SK-N-SH (cell line): ENCODE measurements around the gene PLAC1. TPM values are rescaled to one million over a fixed set of nuclear protein-coding genes. Genes with fewer than 3 reads are reported as not detected.

ENCODE experiments used
- CTCF ChIA-PET: fragments of 300-600, 350-600 bp; formaldehyde crosslinking; extraction: SDS; loops from one replicate; lab custom pipeline; 2021; lab: Yijun Ruan, JAX
- POLR2A ChIA-PET: fragments of 350-600 bp; sonication (Branson Sonifier 250); formaldehyde crosslinking; extraction: SDS; loops from one replicate; lab custom pipeline; 2020; ENCODE audit warnings: antibody characterized with exemption, inconsistent platforms; lab: Yijun Ruan, JAX
- DNase-seq: peaks from one replicate; pipeline ENCODE4 v3.0.0; 2012
- H2AFZ ChIP-seq: fragments of 200-600 bp; sonication (generic); 2 replicates; pipeline ENCODE4 v1.8.1; 2016; ENCODE audit warnings: antibody characterized with exemption, mild to moderate bottlenecking, low read depth
- H3F3A ChIP-seq: fragments of 200-600 bp; sonication (generic); replicated peaks from 2 replicates; pipeline ENCODE3; 2016; ENCODE audit warnings: antibody characterized with exemption, mild to moderate bottlenecking; ENCODE audit not compliant: insufficient read depth
- H3K27ac ChIP-seq, 2 experiments: fragments of 200-500 bp in 1 of 2; fragments of 200-600 bp in 1 of 2; sonication (Bioruptor generic) in 1 of 2; sonication (generic), shearing (Covaris generic) in 1 of 2; 2 replicates each; pipeline versions ENCODE4 v1.5.1 to v1.6.1; 2014 to 2016; ENCODE audit warnings: low read depth in 2 of 2, inconsistent platforms in 1 of 2, low read length in 1 of 2, mild to moderate bottlenecking in 1 of 2, mixed read lengths in 1 of 2
- H3K27me3 ChIP-seq: fragments of 200-600 bp; sonication (generic), shearing (Covaris generic); 2 replicates; pipeline ENCODE4 v1.6.1; 2016; ENCODE audit warnings: mixed run types; ENCODE audit not compliant: insufficient read depth
- H3K36me3 ChIP-seq, 2 experiments: fragments of 200-500 bp in 1 of 2; fragments of 200-600 bp in 1 of 2; sonication (Bioruptor generic) in 1 of 2; sonication (generic) in 1 of 2; replicated peaks in 1 of 2; 2 replicates each; pipeline versions ENCODE3 to v1.5.1; 2014 to 2016; ENCODE audit warnings: low read length in 1 of 2, mild to moderate bottlenecking in 1 of 2; ENCODE audit not compliant: insufficient read depth in 2 of 2, control insufficient read depth in 1 of 2
- H3K4me1 ChIP-seq, 2 experiments: fragments of 200-500 bp in 1 of 2; fragments of 200-600 bp in 1 of 2; sonication (Bioruptor generic) in 1 of 2; sonication (generic), shearing (Covaris generic) in 1 of 2; 2 replicates each; pipeline versions ENCODE4 v1.5.1 to v1.6.1; 2014 to 2016; ENCODE audit warnings: low read depth in 1 of 2, low read length in 1 of 2, mixed run types in 1 of 2; ENCODE audit not compliant: insufficient read depth in 2 of 2, control insufficient read depth in 1 of 2
- H3K4me2 ChIP-seq: fragments of 200-600 bp; sonication (generic), shearing (Covaris generic); 2 replicates; pipeline ENCODE4 v1.6.1; 2017; ENCODE audit warnings: mixed run types
- H3K4me3 ChIP-seq, 2 experiments: fragments of 200-500 bp in 1 of 2; fragments of 200-600 bp in 1 of 2; sonication (Bioruptor generic) in 1 of 2; sonication (generic), shearing (Covaris generic) in 1 of 2; 2 replicates each; pipeline versions ENCODE4 v1.5.1 to v1.8.1; 2014 to 2016; ENCODE audit warnings: low read depth in 2 of 2, inconsistent platforms in 1 of 2, low read length in 1 of 2, mild to moderate bottlenecking in 1 of 2, mixed read lengths in 1 of 2, moderate library complexity in 1 of 2
- H3K79me2 ChIP-seq: fragments of 200-600 bp; sonication (generic); 2 replicates; pipeline ENCODE4 v1.8.1; 2017; ENCODE audit warnings: mild to moderate bottlenecking; ENCODE audit not compliant: insufficient read depth
- H3K9ac ChIP-seq: fragments of 200-600 bp; sonication (generic); 2 replicates; pipeline ENCODE4 v1.6.1; 2017; ENCODE audit warnings: mixed run types
- H3K9me2 ChIP-seq: fragments of 200-600 bp; sonication (generic); 2 replicates; pipeline ENCODE4 v1.6.1; 2017; ENCODE audit warnings: mixed run types
- H3K9me3 ChIP-seq: fragments of 200-600 bp; sonication (generic); 2 replicates; pipeline ENCODE4 v1.6.1; 2017; ENCODE audit warnings: mixed run types, mild to moderate bottlenecking, moderate library complexity
- H4K20me1 ChIP-seq: fragments of 200-600 bp; sonication (generic); 2 replicates; pipeline ENCODE4 v1.6.1; 2017; ENCODE audit warnings: mild to moderate bottlenecking, mixed run types; ENCODE audit not compliant: insufficient read depth
- ELF1 ChIP-seq: IDR thresholded peaks from 2 replicates; pipeline ENCODE4 v1.4.0; 2012
- EP300 ChIP-seq, 2 experiments: IDR thresholded peaks; 2 replicates each; pipeline versions ENCODE4 v1.4.0 to v1.6.1; 2012; ENCODE audit warnings: borderline replicate concordance in 1 of 2, low read depth in 1 of 2, low read length in 1 of 2
- FOXJ3 ChIP-seq: sonication (generic); formaldehyde crosslinking; IDR thresholded peaks from 2 replicates; pipeline ENCODE4 v1.5.1; 2020; ENCODE audit warnings: mild to moderate bottlenecking, missing genetic modification reagents
- FOXM1 ChIP-seq: IDR thresholded peaks from 2 replicates; pipeline ENCODE4 v1.4.0; 2012; ENCODE audit warnings: low read depth, mild to moderate bottlenecking
- GABPA ChIP-seq: IDR thresholded peaks from 2 replicates; pipeline ENCODE4 v1.4.0; 2012; ENCODE audit warnings: low read depth, mild to moderate bottlenecking
- MXI1 ChIP-seq: IDR thresholded peaks from 2 replicates; pipeline ENCODE4 v1.6.1; 2012; ENCODE audit warnings: mild to moderate bottlenecking, low read depth, low read length, improper control_type of control experiment
- NRF1 ChIP-seq: IDR thresholded peaks from 2 replicates; pipeline ENCODE4 v1.6.1; 2012; ENCODE audit warnings: low read depth, mild to moderate bottlenecking, low read length
- RAD21 ChIP-seq: IDR thresholded peaks from 2 replicates; pipeline ENCODE4 v1.6.1; 2012; ENCODE audit warnings: mild to moderate bottlenecking, low read length
- RCOR1 ChIP-seq: fragments of 150-350 bp; IDR thresholded peaks from 2 replicates; pipeline ENCODE4 v1.6.1; 2017; ENCODE audit warnings: antibody characterized with exemption, low read length
- SIN3A ChIP-seq: IDR thresholded peaks from 2 replicates; pipeline ENCODE4 v1.6.1; 2012; ENCODE audit warnings: low read depth, mild to moderate bottlenecking, low read length, moderate library complexity, borderline replicate concordance
- SMC3 ChIP-seq: IDR thresholded peaks from 2 replicates; pipeline ENCODE4 v1.6.1; 2012; ENCODE audit warnings: low read depth, low read length, improper control_type of control experiment
- TCF12 ChIP-seq: IDR thresholded peaks from 2 replicates; pipeline ENCODE4 v1.4.0; 2012
- TEAD4 ChIP-seq: IDR thresholded peaks from 2 replicates; pipeline ENCODE4 v1.4.0; 2012; ENCODE audit warnings: mild to moderate bottlenecking, borderline replicate concordance; ENCODE audit not compliant: insufficient read depth
- YY1 ChIP-seq: IDR thresholded peaks from 2 replicates; pipeline ENCODE4 v1.4.0; 2012; ENCODE audit warnings: low read depth, mild to moderate bottlenecking
- WGBS: methylation state at CpG from one replicate; pipeline ENCODE4 v1.1.6; 2017; ENCODE audit warnings: low lambda C conversion rate; 5-methylcytosine and 5-hydroxymethylcytosine counted together
- polyA plus RNA-seq, 3 experiments: library from polyadenylated mRNA; depleted of rRNA; stranded (reverse); fragments of >200 nt; gene quantifications; 2 replicates each; pipeline ENCODE4 v1.2.3, GENCODE V29; 2012
- TF ChIP-seq, protein P1 (sequence below): fragments of 150-350 bp; IDR thresholded peaks from 2 replicates; pipeline ENCODE4 v1.6.1; 2017; ENCODE audit warnings: antibody characterized with exemption, low read length, low read depth, borderline replicate concordance
- TF ChIP-seq, protein P2 (sequence below): fragments of 150-350 bp; IDR thresholded peaks from 2 replicates; pipeline ENCODE4 v1.6.1; 2016; ENCODE audit warnings: mild to moderate bottlenecking, low read depth, low read length
- TF ChIP-seq, protein P3 (sequence below): fragments of 200-600 bp; sonication (generic); IDR thresholded peaks from 2 replicates; pipeline ENCODE4 v1.6.1; 2017; ENCODE audit warnings: antibody characterized with exemption, mild to moderate bottlenecking, moderate library complexity
- TF ChIP-seq, protein P4 (sequence below): IDR thresholded peaks from 2 replicates; pipeline ENCODE4 v1.4.0; 2012; ENCODE audit warnings: low read depth

The PLAC1 gene
- polyA plus RNA-seq, 1 of the 3 experiments (the other 2 are of a cell fraction): 50.9 TPM

DNA sequence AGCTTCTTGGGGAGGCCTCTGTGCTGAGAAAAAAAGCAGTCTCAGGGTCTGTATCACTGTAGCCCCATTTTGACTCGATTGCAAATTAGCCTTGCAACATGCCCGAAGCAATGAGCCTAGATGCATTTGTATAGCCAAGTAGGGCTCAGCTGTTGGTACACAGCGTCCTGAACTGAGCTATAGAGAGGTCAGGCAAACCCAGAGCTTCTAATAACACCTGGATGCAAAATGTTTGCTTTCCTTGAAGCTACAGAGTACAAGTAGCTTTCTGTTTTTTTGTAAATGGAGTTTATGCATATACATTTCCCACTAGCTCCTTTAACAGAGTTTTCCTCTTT is 87.8 kb downstream of the PLAC1 start:
- ChIA-PET CTCF (interaction anchor here (0.8 to 1.1 kb wide), 2 partner anchors 11 to 48 kb away, joined by 3 read pairs; no protein-coding TSS in a partner anchor), POLR2A (no interaction called here)
- H4K20me1 ChIP-seq: no peaks in the 10 kb centered on the region
- H3K4me1 ChIP-seq: peaks cover 5 to 16% of the 10 kb centered on the region in 2 experiments; a peak in 3 of 4 replicates
- no peak for DNase-seq
- no peaks in the 10 kb centered on the region for H3K9me2 ChIP-seq
- H3K79me2 ChIP-seq: no peaks in the 10 kb centered on the region
- H3K27ac ChIP-seq: peak overlapping the region; percentile 26 to 82; a peak in 2 of 4 replicates
- peak overlapping the region; percentile 27; the same call in 1 of the 2 replicates for H3K4me2 ChIP-seq
- H3K36me3 ChIP-seq: no peaks in the 10 kb centered on the region
- peak overlapping the region; percentile 74; the same call in 1 of the 2 replicates for H2AFZ ChIP-seq
- H3F3A ChIP-seq: peaks cover 5% of the 10 kb centered on the region
- no peak overlapping the region; the same call in 1 of the 2 replicates for H3K9ac ChIP-seq
- no peak overlapping the region for H3K4me3 ChIP-seq
- no peaks in the 10 kb centered on the region for H3K9me3 ChIP-seq
- 38% methylated on average over 3 of the region's 3 CpGs for WGBS
- no peak for TF ChIP-seq SIN3A
- TF ChIP-seq TCF12: no peak
- TF ChIP-seq NRF1: no peak
- no peak for TF ChIP-seq ELF1
- H3K27me3 ChIP-seq: no peaks in the 10 kb centered on the region

DNA sequence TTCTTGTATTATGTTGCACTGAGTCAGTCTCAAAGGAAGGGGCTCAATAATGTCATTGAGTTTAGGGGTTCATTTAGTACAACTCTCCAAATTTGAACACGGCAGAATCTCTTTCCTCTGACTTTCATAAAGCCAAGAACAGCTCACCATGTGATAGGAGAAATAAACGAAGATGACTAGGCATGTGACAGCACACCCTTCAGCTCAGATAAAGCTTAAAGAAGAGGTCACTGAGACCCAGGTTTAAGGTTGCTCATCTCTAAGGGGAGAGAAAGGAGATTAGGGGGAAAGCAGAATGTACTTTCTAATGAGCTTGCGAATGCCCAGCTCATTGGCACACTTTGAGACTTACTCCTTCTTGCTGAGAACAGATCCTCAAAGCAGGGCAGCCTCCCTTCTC is 89.0 kb downstream of the PLAC1 start:
- H3K4me3 ChIP-seq: no peak overlapping the region
- no peak overlapping the region for H3K27ac ChIP-seq
- H3K27me3 ChIP-seq: no peaks in the 10 kb centered on the region
- no peak overlapping the region for H3K9ac ChIP-seq
- TF ChIP-seq, protein P1, sequence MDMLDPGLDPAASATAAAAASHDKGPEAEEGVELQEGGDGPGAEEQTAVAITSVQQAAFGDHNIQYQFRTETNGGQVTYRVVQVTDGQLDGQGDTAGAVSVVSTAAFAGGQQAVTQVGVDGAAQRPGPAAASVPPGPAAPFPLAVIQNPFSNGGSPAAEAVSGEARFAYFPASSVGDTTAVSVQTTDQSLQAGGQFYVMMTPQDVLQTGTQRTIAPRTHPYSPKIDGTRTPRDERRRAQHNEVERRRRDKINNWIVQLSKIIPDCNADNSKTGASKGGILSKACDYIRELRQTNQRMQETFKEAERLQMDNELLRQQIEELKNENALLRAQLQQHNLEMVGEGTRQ: no peak
- TF ChIP-seq SIN3A (no peak), GABPA (no peak), MXI1 (no peak), RCOR1 (no peak), YY1 (no peak), NRF1 (no peak), SMC3 (no peak), FOXJ3 (no peak), FOXM1 (no peak), ELF1 (no peak), TEAD4 (no peak), RAD21 (no peak), EP300 (IDR thresholded peaks at IDR 0.05; ENCODE audit: borderline replicate concordance in 1 of 2, low read depth in 1 of 2, low read length in 1 of 2) (no peak)
- TF ChIP-seq, protein P2, sequence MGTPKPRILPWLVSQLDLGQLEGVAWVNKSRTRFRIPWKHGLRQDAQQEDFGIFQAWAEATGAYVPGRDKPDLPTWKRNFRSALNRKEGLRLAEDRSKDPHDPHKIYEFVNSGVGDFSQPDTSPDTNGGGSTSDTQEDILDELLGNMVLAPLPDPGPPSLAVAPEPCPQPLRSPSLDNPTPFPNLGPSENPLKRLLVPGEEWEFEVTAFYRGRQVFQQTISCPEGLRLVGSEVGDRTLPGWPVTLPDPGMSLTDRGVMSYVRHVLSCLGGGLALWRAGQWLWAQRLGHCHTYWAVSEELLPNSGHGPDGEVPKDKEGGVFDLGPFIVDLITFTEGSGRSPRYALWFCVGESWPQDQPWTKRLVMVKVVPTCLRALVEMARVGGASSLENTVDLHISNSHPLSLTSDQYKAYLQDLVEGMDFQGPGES: no peak
- TF ChIP-seq, protein P3, sequence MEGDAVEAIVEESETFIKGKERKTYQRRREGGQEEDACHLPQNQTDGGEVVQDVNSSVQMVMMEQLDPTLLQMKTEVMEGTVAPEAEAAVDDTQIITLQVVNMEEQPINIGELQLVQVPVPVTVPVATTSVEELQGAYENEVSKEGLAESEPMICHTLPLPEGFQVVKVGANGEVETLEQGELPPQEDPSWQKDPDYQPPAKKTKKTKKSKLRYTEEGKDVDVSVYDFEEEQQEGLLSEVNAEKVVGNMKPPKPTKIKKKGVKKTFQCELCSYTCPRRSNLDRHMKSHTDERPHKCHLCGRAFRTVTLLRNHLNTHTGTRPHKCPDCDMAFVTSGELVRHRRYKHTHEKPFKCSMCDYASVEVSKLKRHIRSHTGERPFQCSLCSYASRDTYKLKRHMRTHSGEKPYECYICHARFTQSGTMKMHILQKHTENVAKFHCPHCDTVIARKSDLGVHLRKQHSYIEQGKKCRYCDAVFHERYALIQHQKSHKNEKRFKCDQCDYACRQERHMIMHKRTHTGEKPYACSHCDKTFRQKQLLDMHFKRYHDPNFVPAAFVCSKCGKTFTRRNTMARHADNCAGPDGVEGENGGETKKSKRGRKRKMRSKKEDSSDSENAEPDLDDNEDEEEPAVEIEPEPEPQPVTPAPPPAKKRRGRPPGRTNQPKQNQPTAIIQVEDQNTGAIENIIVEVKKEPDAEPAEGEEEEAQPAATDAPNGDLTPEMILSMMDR: no peak
- TF ChIP-seq, protein P4, sequence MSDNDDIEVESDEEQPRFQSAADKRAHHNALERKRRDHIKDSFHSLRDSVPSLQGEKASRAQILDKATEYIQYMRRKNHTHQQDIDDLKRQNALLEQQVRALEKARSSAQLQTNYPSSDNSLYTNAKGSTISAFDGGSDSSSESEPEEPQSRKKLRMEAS: no peak
- H3F3A ChIP-seq: peaks cover 5% of the 10 kb centered on the region
- H3K4me1 ChIP-seq: peaks cover 5 to 16% of the 10 kb centered on the region in 2 experiments; a peak in 3 of 4 replicates
- no peak for DNase-seq
- no peaks in the 10 kb centered on the region for H3K9me3 ChIP-seq
- ChIA-PET CTCF (no interaction called here), POLR2A (no interaction called here)
- no peaks in the 10 kb centered on the region for H3K36me3 ChIP-seq
- no peaks in the 10 kb centered on the region for H4K20me1 ChIP-seq
- no peak overlapping the region for H3K4me2 ChIP-seq
- 79% methylated on average over 3 of the region's 3 CpGs for WGBS
- H3K79me2 ChIP-seq: no peaks in the 10 kb centered on the region
- no peaks in the 10 kb centered on the region for H3K9me2 ChIP-seq
- H2AFZ ChIP-seq: no peak overlapping the region
